HG02763 (cell line): ENCODE results near the gene LRRC15.

ENCODE experiments used
- ATAC-seq: cut with Tn5 transposase; IDR thresholded peaks from one replicate; pipeline ENCODE4 v1.9.1; 2021; ENCODE audit warnings: mild to moderate bottlenecking, moderate library complexity; ENCODE audit not compliant: unreplicated experiment

The LRRC15 gene

GRCh38 chr3:194336601-194337355, 32.8 kb downstream of the LRRC15 start:
- ATAC-seq: no peak

DNA sequence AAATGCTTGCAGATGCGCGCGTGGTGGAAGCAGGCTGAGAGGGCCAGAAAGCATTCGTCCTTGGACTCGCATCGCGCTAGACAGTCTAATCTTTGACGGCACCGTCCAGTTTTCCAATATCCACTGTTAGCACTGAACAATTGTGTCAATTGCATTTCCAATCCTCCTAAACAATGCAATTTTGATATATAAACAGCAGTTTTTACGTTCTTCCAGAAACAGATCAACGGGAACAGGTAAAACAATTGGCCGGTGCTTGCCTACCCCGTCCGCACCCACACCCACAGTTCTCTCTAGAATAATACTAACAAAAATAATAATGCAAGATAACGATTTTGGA, 35.6 kb downstream of the LRRC15 start:
- no peak for ATAC-seq

- ATAC-seq: peak; percentile 69
Measured at GRCh38 chr3:194333212-194333980, 36.1 kb downstream of the LRRC15 start.

DNA sequence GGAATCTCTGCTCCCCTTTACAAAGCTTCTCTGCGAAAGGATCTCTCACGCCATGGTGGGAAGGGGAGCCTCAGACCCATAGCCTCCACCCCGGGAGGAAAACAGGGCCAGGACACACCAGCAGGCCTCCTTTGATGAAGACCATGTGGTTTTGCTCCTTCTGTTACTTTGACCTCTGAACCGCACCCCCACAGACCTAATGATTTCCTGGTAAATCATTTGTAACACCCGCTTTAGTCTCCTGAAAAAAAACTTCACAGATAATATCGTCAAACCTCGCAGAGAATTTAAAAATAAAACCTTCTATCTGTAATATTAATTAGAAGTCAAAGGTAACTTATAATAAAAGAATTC, 36.7 kb downstream of the LRRC15 start:
- no peak for ATAC-seq

DNA sequence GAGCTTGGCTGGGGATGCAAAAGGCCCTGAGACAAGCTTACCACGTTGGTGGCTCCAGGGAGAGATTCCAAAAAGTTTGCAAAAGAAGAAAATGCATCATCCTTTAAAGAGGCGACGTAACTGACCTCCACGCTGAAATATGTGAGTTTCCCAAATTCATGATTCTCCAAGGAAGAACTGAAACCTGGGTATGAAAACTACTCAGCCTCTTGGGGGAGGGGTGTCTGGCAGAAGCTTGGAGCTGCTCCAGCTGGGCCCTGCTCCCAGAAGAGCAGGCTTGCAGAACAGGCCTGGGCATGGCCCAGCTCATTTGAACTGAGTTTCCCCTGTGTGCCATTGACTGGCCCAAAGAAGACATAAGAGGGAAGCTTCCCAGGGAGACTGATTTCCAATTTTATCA, 39.0 kb downstream of the LRRC15 start:
- no peak for ATAC-seq

GRCh38 chr3:194330160-194330559, 39.4 kb downstream of the LRRC15 start:
- ATAC-seq: no peak

GRCh38 chr3:194329583-194329965, 40.0 kb downstream of the LRRC15 start:
- ATAC-seq: no peak

DNA sequence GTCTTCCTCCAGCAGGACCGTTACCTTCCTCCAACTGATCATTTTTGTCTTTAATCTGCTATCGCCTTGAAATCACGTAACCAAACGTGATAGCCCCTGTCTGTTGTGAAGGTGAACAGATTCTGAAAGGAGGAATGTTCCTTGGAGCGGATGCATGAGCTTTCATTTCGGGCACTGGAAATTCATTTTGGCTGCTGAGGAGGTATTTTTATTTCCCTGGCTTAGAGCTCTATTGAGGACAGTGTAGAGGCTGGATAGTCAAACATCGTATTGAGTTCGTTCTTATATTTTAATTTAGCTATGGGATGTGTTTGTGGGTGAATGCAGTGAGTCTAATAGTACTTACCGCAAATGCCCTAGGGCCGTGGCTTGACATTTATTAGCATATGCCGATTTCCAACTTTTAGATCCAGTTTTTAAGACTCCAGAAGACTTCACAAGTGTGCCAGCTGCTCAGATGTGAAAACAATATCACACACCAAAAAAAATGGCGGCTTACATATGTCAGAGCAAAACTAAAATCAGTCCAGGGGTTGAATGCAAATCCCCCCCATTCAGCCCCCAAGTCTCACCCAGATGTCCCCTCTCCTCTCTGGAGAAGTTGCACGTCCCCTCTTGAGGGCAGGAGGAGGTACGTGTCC, 40.5 kb downstream of the LRRC15 start:
- no peak for ATAC-seq

DNA sequence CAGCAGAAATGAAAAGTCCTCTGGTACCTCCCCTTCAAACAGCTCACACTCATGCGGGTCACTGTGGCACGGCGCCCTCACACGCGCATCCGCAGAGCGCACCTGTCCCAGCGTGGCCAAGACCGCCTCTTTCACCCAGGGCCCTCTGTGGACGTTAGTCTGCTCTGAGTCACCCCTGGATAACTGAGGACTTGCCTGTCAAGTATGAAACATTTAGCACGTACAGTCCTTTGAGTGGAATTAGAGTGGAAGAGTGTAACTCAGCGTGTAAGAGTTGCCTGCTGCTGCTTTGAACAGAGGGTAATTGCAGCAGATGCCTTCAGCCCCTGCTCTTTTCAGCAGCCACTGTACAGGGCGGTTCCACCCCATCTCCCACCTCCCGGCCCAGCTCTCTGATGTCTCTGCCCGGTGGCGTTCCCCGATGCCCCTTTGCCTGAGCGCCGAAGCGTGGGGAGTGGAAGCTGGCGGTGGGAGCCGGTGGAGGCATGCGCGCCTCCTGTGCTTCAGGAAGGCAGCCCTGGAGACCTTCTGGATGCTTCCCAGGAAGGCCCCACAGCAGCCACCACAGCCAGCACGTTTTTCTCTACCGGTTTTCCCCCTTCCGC, 41.4 kb downstream of the LRRC15 start:
- no peak for ATAC-seq

DNA sequence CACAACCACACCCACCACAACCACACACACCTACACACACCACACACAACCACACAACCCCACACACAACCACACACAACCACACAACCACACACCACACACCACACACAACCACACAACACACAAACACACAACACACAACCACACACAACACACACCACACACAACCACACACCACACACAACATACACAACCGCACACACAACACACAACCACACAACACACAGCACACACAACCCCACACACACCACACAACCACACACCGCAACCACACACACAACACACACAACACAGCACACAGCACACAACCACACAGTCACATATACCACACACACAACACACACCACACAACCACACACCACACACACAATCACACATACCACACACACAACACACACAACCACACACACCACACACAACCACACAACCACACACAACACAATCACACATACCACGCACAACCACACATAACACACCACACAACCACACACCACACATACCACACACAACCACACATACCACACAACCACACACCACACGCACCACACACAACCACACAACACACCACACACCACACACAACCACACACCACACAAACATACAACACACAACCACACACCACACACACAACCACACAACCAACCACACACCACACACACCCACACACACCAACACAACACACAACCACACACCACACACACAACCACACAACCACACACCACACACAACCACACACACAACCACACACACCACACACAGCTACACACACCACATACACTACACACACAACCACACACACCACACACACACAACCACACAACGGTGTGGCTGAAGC, 42.1 kb downstream of the LRRC15 start:
- ATAC-seq: no peak

GRCh38 chr3:194326968-194327217, 42.6 kb downstream of the LRRC15 start:
- no peak for ATAC-seq

- ATAC-seq: no peak
Measured at GRCh38 chr3:194326192-194326967, 43.2 kb downstream of the LRRC15 start.

DNA sequence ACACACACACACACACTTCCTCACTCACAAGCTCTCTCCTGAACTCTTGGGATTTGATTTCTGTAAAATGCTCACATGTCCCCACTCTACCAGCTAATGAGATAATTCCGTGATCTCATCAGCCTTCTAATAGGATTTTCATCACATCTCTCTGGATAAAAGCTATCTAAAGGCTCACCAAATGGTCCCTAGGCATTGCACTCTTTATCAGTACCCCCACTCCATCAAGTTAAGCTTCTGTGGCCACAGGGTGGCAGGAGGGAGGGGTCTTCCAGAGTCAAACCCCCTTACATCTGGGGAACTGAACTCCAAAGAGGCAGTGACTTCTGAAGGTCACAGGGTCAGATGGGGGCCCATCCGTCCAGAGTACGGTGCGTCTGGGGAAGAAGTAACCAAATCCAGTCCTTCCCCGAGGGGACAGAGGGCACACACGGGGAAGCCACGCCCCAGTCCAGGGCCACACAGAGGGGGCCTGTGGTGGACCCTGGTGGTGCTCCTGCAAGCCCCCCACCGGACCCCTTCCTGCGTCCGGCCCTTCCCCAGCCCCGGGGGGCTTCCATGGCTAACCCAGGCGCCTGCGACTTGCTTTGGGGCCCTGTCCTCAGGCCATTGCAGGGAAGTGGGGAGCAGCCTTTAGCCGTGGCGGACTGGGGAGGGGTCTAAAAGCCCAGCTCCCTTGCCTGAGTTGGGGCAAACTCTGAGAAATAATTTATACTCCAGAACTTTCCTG, 44.0 kb downstream of the LRRC15 start:
- no peak for ATAC-seq

GRCh38 chr3:194324823-194325327, 44.7 kb downstream of the LRRC15 start:
- no peak for ATAC-seq

DNA sequence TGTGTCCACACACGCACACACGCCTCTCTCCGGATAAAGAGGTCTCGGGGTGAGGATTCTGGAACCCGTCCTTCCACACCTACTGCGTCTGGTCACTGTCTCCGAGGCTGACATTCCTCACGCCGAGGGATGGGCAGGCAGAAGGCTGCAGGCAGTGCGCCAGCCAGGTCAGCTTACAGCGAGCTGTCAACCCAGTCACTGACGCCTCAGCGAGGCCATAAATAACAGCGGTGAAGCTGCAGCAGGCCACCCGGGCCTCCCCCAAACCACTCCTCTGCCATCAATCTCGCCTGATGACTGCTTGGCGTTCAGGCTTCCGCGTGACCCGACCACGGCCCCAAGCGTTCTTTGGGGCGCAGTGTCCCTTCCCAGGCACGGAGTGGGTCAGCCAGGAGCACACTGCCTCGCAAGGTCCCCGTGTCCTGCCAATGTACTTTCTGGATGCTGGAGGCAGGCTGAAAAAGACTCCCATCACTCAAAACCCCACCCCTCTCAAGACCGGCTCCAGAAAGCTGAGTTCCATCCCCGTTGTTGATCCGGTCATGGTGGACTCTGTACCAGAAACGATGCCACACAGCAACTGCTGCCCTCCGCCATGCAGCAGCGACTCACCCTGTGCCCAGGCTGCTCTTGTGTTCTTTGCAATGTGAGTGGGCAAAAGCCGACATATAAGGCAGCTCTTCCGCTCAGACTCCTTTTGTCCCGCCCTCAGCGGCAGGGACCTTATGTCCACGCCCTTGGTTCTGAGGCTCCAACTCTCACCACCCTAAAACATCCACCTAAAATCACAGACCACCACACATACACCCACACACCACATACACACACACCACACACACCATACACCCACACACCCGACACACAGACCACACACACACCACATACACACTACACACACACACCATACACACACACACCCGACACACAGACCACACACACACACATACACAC, 45.5 kb downstream of the LRRC15 start:
- no peak for ATAC-seq

GRCh38 chr3:194322678-194323211, 46.8 kb downstream of the LRRC15 start:
- no peak for ATAC-seq

DNA sequence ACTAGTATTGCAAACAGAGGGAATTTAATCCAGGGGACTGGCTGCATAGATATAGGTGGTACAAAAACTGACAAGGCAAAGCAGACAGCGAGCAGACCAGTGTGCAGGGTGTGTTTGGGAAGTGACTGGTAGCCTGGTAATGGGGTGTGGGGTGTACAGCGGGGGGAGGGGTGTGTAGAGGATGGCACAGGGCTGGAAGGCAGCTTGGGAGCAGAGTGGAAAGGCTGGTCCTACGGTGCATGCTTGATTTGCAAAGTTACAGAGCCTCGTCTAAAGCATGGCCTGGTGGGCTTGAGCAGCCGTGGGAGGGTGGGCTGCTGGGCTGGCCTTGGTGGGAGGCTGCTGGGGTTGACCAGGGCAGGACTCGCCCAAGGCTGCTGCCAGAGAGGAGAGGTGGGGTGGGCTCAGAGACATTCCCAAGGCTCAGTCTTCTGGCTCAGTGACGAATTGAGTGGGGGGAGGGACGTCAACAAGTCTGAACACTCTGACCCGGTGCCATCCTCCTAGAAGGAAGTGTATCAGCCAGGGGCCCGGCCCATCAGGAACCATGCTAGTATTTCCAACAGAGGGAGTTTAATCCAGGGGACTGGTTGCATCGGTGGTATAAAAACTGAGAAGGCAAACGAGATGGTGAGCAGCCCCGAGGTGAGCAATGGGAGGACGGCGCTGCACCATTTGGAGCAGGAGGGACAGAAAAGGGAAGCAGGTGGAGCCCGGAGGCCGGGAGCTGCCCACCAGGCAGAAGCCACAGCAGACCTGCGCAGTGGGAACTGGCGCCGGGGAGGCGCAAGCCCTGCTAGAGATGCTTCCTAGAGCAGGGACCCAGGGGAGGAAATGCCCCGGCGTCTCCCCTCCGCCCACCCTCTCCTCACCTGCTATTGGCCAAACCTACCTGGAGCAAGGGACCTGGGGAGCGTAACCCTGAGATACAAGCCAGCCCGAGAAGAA, 47.6 kb downstream of the LRRC15 start:
- no peak for ATAC-seq
